CD4-positive, CD25-positive, alpha-beta regulatory T cell (primary cell): Measurements from ENCODE around the gene AK2. TPM values are rescaled to one million over a fixed set of nuclear protein-coding genes. Genes with fewer than 3 reads are reported as not detected.
"Not testable (repeated sequence)": the region's sequence is repeated elsewhere in the genome, so short reads cannot be mapped to it uniquely, and the experiment has no call there.

ENCODE experiments used
- ATAC-seq, 2 donors: fragments of 150-1000 bp; cut with Tn5 transposase; one replicate each; pipeline ENCODE4 v1.10.0; 2021; ENCODE audit warnings: low read depth in 2 of 2, moderate number of reproducible peaks in 2 of 2, moderate library complexity in 1 of 2
- DNase-seq, 3 donors: peaks; one replicate each; pipeline versions ENCODE4 v3.0.0 to v3.0.0-alpha.2; 2012 to 2022; ENCODE audit warnings: mixed read lengths in 1 of 3
- H3K27ac ChIP-seq: one replicate; pipeline ENCODE4 v1.7.0; 2013; ENCODE audit warnings: mild to moderate bottlenecking, low read length; ENCODE audit not compliant: insufficient read depth, poor library complexity, severe bottlenecking
- H3K27me3 ChIP-seq: one replicate; pipeline ENCODE4 v1.7.0; 2013; ENCODE audit warnings: low read length; ENCODE audit not compliant: control insufficient read depth, insufficient read depth
- H3K36me3 ChIP-seq: one replicate; pipeline ENCODE4 v1.7.0; 2013; ENCODE audit warnings: mild to moderate bottlenecking, low read length, moderate library complexity; ENCODE audit not compliant: control insufficient read depth, insufficient read depth
- H3K4me1 ChIP-seq: 2 replicates; pipeline ENCODE4 v1.7.0; 2013; ENCODE audit warnings: mild to moderate bottlenecking, low read length; ENCODE audit not compliant: insufficient read depth, control insufficient read depth, poor library complexity, severe bottlenecking
- H3K4me3 ChIP-seq: one replicate; pipeline ENCODE4 v1.7.0; 2013; ENCODE audit warnings: low read depth, mild to moderate bottlenecking, low read length, moderate library complexity
- H3K9me3 ChIP-seq, 2 experiments: 1 replicate in 1 of 2; 2 replicates in 1 of 2; pipeline ENCODE4 v1.7.0; 2013; ENCODE audit warnings: low read length in 2 of 2, mild to moderate bottlenecking in 1 of 2, moderate library complexity in 1 of 2; ENCODE audit not compliant: control insufficient read depth in 2 of 2
- H3K27ac Mint-ChIP-seq, 3 donors: one replicate each; pipeline ENCODE4 v1.8.0; 2020 to 2022; ENCODE audit warnings: mild to moderate bottlenecking in 3 of 3, mixed read lengths in 3 of 3, moderate library complexity in 2 of 3
- H3K27me3 Mint-ChIP-seq: one replicate; pipeline ENCODE4 v1.8.0; 2022; ENCODE audit warnings: mild to moderate bottlenecking, mixed read lengths
- H3K36me3 Mint-ChIP-seq: one replicate; pipeline ENCODE4 v1.8.0; 2020; ENCODE audit warnings: mixed read lengths
- H3K4me1 Mint-ChIP-seq, 4 donors: one replicate each; pipeline ENCODE4 v1.8.0; 2020 to 2022; ENCODE audit warnings: mixed read lengths in 4 of 4, mild to moderate bottlenecking in 1 of 4
- H3K4me3 Mint-ChIP-seq, 4 donors: one replicate each; pipeline ENCODE4 v1.8.0; 2020 to 2022; ENCODE audit warnings: mild to moderate bottlenecking in 4 of 4, mixed read lengths in 4 of 4, moderate library complexity in 3 of 4
- H3K9me3 Mint-ChIP-seq, 7 donors: one replicate each; pipeline ENCODE4 v1.8.0; 2020 to 2022; ENCODE audit warnings: mixed read lengths in 7 of 7, mild to moderate bottlenecking in 3 of 7, moderate library complexity in 2 of 7
- polyA plus RNA-seq, 4 donors: library from polyadenylated mRNA; unstranded; fragments of 300-500 nt; fragmentation: Illumina TruSeq; gene quantifications; one replicate each; pipeline ENCODE4 v1.2.3, GENCODE V29; 2021
- total RNA-seq: library from RNA; stranded (reverse); gene quantifications from one replicate; pipeline ENCODE4 v1.2.3, GENCODE V29; 2022

AK2 gene
- total and polyA plus RNA-seq, 5 donors from 2014 or later: 55.3 to 122 (median 114) TPM

GRCh38 chr1:32993324-32993636 is 43.4 kb downstream of the AK2 start:
- not testable (repeated sequence) for H3K9me3 ChIP-seq, H3K27ac ChIP-seq, H3K4me3 ChIP-seq, H3K27me3 ChIP-seq, H3K36me3 Mint-ChIP-seq, ATAC-seq, H3K4me1 ChIP-seq, H3K4me3 Mint-ChIP-seq, H3K36me3 ChIP-seq, H3K27me3 Mint-ChIP-seq, H3K9me3 Mint-ChIP-seq, DNase-seq
- H3K4me1 Mint-ChIP-seq: peaks cover 0 to 24% (median 18%) of the 10 kb centered on the region in 4 donors
- peak overlapping the region in 2 of 3 donors; percentile 58 to 69 for H3K27ac Mint-ChIP-seq

- H3K27me3 ChIP-seq: no peaks in the 10 kb centered on the region
- peak in 1 of 3 donors; percentile 27 for DNase-seq
- peak; percentile 72 to 74 for ATAC-seq
- Mint-ChIP-seq H3K9me3 (no peaks in the 10 kb centered on the region), H3K27ac (peak overlapping the region; percentile 58 to 75 (median 59)), H3K4me1 (peaks cover 0 to 18% (median 14%) of the 10 kb centered on the region in 4 donors), H3K27me3 (no peaks in the 10 kb centered on the region), H3K4me3 (no peak overlapping the region), H3K36me3 (no peaks in the 10 kb centered on the region)
- H3K36me3 ChIP-seq: no peaks in the 10 kb centered on the region
- no peak overlapping the region for H3K27ac ChIP-seq
- H3K4me1 ChIP-seq: peaks cover 5% of the 10 kb centered on the region
- H3K9me3 ChIP-seq: no peaks in the 10 kb centered on the region
- H3K4me3 ChIP-seq: no peak overlapping the region
These were observed 44.0 kb downstream of the AK2 start for GRCh38 chr1:32992489-32993323.

GRCh38 chr1:32991819-32992488 is 44.7 kb downstream of the AK2 start:
- ATAC-seq (no peak), DNase-seq (no peak)
- peaks cover 0 to 14% (median 11%) of the 10 kb centered on the region in 4 donors for H3K4me1 Mint-ChIP-seq
- H3K4me3 Mint-ChIP-seq: no peak overlapping the region
- no peaks in the 10 kb centered on the region for H3K9me3 Mint-ChIP-seq
- Histone ChIP-seq H3K4me3 (no peak overlapping the region), H3K36me3 (no peaks in the 10 kb centered on the region), H3K27me3 (no peaks in the 10 kb centered on the region), H3K4me1 (peaks cover 5% of the 10 kb centered on the region), H3K9me3 (no peaks in the 10 kb centered on the region), H3K27ac (no peak overlapping the region)
- H3K27me3 Mint-ChIP-seq: no peaks in the 10 kb centered on the region
- H3K27ac Mint-ChIP-seq: peak overlapping the region; percentile 58 to 75 (median 59)
- H3K36me3 Mint-ChIP-seq: no peaks in the 10 kb centered on the region

- Mint-ChIP-seq H3K4me3 (no peak overlapping the region), H3K4me1 (peaks cover 0 to 14% (median 11%) of the 10 kb centered on the region in 4 donors), H3K36me3 (no peaks in the 10 kb centered on the region), H3K27ac (no peak overlapping the region), H3K9me3 (no peaks in the 10 kb centered on the region), H3K27me3 (no peaks in the 10 kb centered on the region)
- no peaks in the 10 kb centered on the region for H3K27me3 ChIP-seq
- no peak overlapping the region for H3K27ac ChIP-seq
- no peak overlapping the region for H3K4me3 ChIP-seq
- DNase-seq: no peak
- peaks cover 5% of the 10 kb centered on the region for H3K4me1 ChIP-seq
- no peak for ATAC-seq
- H3K9me3 ChIP-seq: no peaks in the 10 kb centered on the region
- H3K36me3 ChIP-seq: no peaks in the 10 kb centered on the region
These were observed 45.3 kb downstream of the AK2 start for GRCh38 chr1:32991386-32991785.

GRCh38 chr1:32990887-32991286 is 45.8 kb downstream of the AK2 start:
- Histone ChIP-seq H3K9me3 (no peaks in the 10 kb centered on the region), H3K4me3 (no peak overlapping the region), H3K27ac (no peak overlapping the region), H3K4me1 (peaks cover 5% of the 10 kb centered on the region), H3K36me3 (no peaks in the 10 kb centered on the region), H3K27me3 (no peaks in the 10 kb centered on the region)
- DNase-seq (no peak), ATAC-seq (no peak)
- Mint-ChIP-seq H3K4me1 (peaks cover 0 to 14% (median 11%) of the 10 kb centered on the region in 4 donors), H3K4me3 (no peak overlapping the region), H3K27ac (no peak overlapping the region), H3K27me3 (no peaks in the 10 kb centered on the region), H3K36me3 (no peaks in the 10 kb centered on the region), H3K9me3 (no peaks in the 10 kb centered on the region)

GRCh38 chr1:32989160-32990050 is 47.3 kb downstream of the AK2 start:
- no peaks in the 10 kb centered on the region for H3K36me3 Mint-ChIP-seq
- H3K4me1 Mint-ChIP-seq: peaks cover 0 to 17% (median 13%) of the 10 kb centered on the region in 4 donors
- H3K27me3 Mint-ChIP-seq: no peaks in the 10 kb centered on the region

GRCh38 chr1:32988665-32989064 is 48.0 kb downstream of the AK2 start:
- peaks cover 17% of the 10 kb centered on the region for H3K4me1 ChIP-seq
- no peak overlapping the region for H3K4me3 Mint-ChIP-seq
- no peaks in the 10 kb centered on the region for H3K27me3 Mint-ChIP-seq
- H3K9me3 Mint-ChIP-seq: no peaks in the 10 kb centered on the region
- H3K27ac Mint-ChIP-seq: peak overlapping the region in 1 of 3 donors; percentile 19
- no peaks in the 10 kb centered on the region for H3K27me3 ChIP-seq
- ATAC-seq (no peak), DNase-seq (no peak)
- no peaks in the 10 kb centered on the region for H3K36me3 Mint-ChIP-seq
- no peak overlapping the region for H3K27ac ChIP-seq
- H3K4me1 Mint-ChIP-seq: peaks cover 0 to 24% (median 18%) of the 10 kb centered on the region in 4 donors
- no peaks in the 10 kb centered on the region for H3K36me3 ChIP-seq
- H3K9me3 ChIP-seq: no peaks in the 10 kb centered on the region
- H3K4me3 ChIP-seq: no peak overlapping the region

More at GRCh38 chr1:32989160-32990050, 47.3 kb downstream of the AK2 start:
- H3K9me3 Mint-ChIP-seq: no peaks in the 10 kb centered on the region
- peak in 1 of 2 donors; percentile 16 for ATAC-seq
- H3K4me3 Mint-ChIP-seq: no peak overlapping the region
- peak overlapping the region in 1 of 3 donors; percentile 19 for H3K27ac Mint-ChIP-seq
- Histone ChIP-seq H3K36me3 (no peaks in the 10 kb centered on the region), H3K4me3 (no peak overlapping the region), H3K9me3 (no peaks in the 10 kb centered on the region), H3K27me3 (no peaks in the 10 kb centered on the region), H3K4me1 (peaks cover 10% of the 10 kb centered on the region), H3K27ac (no peak overlapping the region)
- DNase-seq: peak in 1 of 3 donors; percentile 31
